ENCODE measurements around the gene NEURL1. TPM values are rescaled to one million over a fixed set of nuclear protein-coding genes. Genes with fewer than 3 reads are reported as not detected.
"Not testable (repeated sequence)": the region's sequence is repeated elsewhere in the genome, so short reads cannot be mapped to it uniquely, and the experiment has no call there.

NEURL1 gene
- total and polyA plus RNA-seq, 2 experiments from 2014 or later = 1.1 to 1.5 TPM

DNA sequence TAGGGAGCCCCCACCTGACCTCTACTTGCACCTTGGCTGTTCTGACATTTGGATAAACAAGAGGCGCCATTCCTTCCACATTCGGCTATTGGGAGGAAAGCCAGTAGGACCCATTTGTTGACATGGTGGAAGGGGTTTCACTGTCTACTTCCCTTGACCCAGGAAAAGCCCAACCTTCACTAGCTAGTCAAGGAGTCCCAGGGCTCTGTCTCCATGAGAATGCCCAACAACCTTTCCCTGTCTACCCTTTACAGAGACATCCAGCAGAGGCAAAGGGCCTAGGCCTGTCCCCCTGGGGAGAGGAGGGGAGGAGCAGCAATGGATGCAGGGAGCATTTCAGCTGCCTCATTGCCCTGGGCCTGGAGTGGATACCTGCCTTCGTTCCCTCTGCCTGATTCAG lies 136.1 kb downstream of the NEURL1 start:
- no peak for DNase-seq
- in situ Hi-C loops (cut with MboI) = no loop called here
- no peaks in the 10 kb centered on the region for H3K27me3 ChIP-seq (replicated peaks; ENCODE audit: insufficient read depth)
- H2AFZ ChIP-seq = no peak overlapping the region
- peaks cover 98% of the 10 kb centered on the region for H3K79me2 ChIP-seq (ENCODE audit: insufficient read depth)
- TF ChIP-seq EZH2 (IDR thresholded peaks at IDR 0.05; ENCODE audit: insufficient read depth, poor library complexity, severe bottlenecking) (no peak), EZH2phosphoT487 (IDR thresholded peaks at IDR 0.05; ENCODE audit: insufficient read depth, low read depth) (no peak)
- H3K36me3 ChIP-seq (ENCODE audit: low read depth) = peaks cover 23% of the 10 kb centered on the region
- H3K27ac ChIP-seq = no peak overlapping the region
- H3F3A ChIP-seq (ENCODE audit: insufficient read depth) = peaks cover 19% of the 10 kb centered on the region
- no peak overlapping the region for H3K4me2 ChIP-seq (ENCODE audit: unreplicated experiment)
- no peaks in the 10 kb centered on the region for H3K9me2 ChIP-seq (ENCODE audit: insufficient read depth)
- no peak overlapping the region for H3K4me3 ChIP-seq
- H3K9me3 ChIP-seq (ENCODE audit: low read depth) = no peaks in the 10 kb centered on the region
- no peak overlapping the region for H3K9ac ChIP-seq
- H4K20me1 ChIP-seq (ENCODE audit: insufficient read depth) = no peaks in the 10 kb centered on the region
- 98 to 100% methylated on average over 3 of the region's 3 CpGs for WGBS, 2 experiments (ENCODE audit: low coverage in 1 of 2, low lambda C conversion rate in 2 of 2, missing lambda C conversion rate in 2 of 2)
- peaks cover 13% of the 10 kb centered on the region; the same call in 1 of the 2 replicates for H3K4me1 ChIP-seq (ENCODE audit: insufficient read depth)

DNA sequence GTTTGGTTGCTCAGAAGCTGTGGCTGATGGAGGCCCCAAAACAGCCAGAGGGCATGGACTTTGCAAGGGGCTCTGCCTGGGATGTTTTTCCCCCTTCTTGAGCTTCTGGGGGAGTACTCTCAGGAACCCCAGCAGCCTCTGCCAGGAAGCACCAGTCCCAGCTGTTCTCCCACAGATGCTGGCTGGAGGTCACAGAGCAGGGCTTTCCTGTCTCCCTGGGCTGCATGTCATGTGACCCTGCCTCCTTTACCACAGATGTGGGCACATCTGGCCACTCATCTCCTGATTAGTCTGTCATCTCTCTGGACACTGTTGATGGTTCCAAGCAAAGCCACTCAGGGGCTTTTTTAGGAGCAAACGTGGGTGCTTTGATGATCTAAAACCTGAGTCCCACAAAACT lies 136.7 kb downstream of the NEURL1 start:
- Histone ChIP-seq H3K4me2 (ENCODE audit: unreplicated experiment) (no peak overlapping the region), H2AFZ (no peak overlapping the region), H3K4me3 (no peak overlapping the region), H3K9me3 (ENCODE audit: low read depth) (no peaks in the 10 kb centered on the region), H3F3A (ENCODE audit: insufficient read depth) (peaks cover 21% of the 10 kb centered on the region), H3K36me3 (ENCODE audit: low read depth) (peaks cover 20% of the 10 kb centered on the region), H3K9me2 (ENCODE audit: insufficient read depth) (no peaks in the 10 kb centered on the region), H4K20me1 (ENCODE audit: insufficient read depth) (no peaks in the 10 kb centered on the region), H3K27me3 (replicated peaks; ENCODE audit: insufficient read depth) (no peaks in the 10 kb centered on the region), H3K79me2 (ENCODE audit: insufficient read depth) (peaks cover 99% of the 10 kb centered on the region), H3K9ac (no peak overlapping the region), H3K27ac (no peak overlapping the region), H3K4me1 (ENCODE audit: insufficient read depth) (peaks cover 19% of the 10 kb centered on the region)
- in situ Hi-C loops (cut with MboI) = no loop called here
- no peak for DNase-seq
- 18 to 35% methylated on average over 1 of the region's 1 CpG for WGBS, 2 experiments (ENCODE audit: low coverage in 1 of 2, low lambda C conversion rate in 2 of 2, missing lambda C conversion rate in 2 of 2)
- TF ChIP-seq EZH2phosphoT487 (IDR thresholded peaks at IDR 0.05; ENCODE audit: insufficient read depth, low read depth) (no peak), EZH2 (IDR thresholded peaks at IDR 0.05; ENCODE audit: insufficient read depth, poor library complexity, severe bottlenecking) (no peak)

DNA sequence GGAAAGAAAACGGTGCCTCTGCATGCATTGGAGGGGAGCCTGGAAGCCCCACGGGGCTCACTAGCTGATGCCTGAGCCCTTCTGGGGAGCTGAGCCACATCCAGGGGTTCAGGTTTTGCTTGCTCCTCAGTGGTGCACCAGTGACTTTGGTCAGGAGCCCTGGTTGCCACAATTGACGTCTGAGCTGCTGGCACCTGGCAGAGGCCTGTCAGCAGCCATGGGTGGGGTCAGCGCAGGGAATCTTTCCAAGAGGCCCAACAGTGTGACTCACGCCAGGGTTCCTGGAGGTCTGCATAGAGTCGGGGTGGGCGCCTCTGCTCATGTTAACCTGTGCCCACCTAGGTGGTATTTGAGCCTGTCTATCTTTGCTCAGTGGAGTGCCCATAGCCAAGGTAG lies 138.7 kb downstream of the NEURL1 start:
- DNase-seq = peak; percentile 60
- no peak for TF ChIP-seq EZH2phosphoT487 (IDR thresholded peaks at IDR 0.05; ENCODE audit: insufficient read depth, low read depth)
- TF ChIP-seq EZH2 (IDR thresholded peaks at IDR 0.05; ENCODE audit: insufficient read depth, poor library complexity, severe bottlenecking) = no peak

DNA sequence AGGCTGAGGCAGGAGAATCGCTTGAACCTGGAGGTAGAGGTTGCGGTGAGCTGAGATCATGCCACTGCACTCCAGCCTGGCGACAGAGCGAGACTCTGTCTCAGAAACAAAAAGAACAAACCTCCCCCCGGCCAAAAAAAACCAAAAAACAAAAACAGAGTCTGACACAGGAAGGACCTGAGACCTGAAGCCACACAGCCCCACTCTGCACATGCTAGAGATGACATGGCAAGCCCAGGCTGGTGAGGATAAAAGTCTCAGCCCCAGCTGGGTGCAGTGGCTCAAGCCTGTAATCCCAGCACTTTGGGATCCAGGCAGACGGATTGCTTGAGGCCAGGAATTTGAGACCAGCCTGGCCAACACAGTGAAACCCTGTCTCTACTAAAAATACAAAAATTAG lies 139.4 kb downstream of the NEURL1 start:
- H4K20me1 ChIP-seq (ENCODE audit: insufficient read depth); H3K9me2 ChIP-seq (ENCODE audit: insufficient read depth); H3K9ac ChIP-seq; H3K27me3 ChIP-seq (replicated peaks; ENCODE audit: insufficient read depth); DNase-seq; H2AFZ ChIP-seq; in situ Hi-C loops (cut with MboI); H3K36me3 ChIP-seq (ENCODE audit: low read depth); H3K9me3 ChIP-seq (ENCODE audit: low read depth); H3K4me3 ChIP-seq; H3K4me2 ChIP-seq (ENCODE audit: unreplicated experiment): not testable (repeated sequence)
- Histone ChIP-seq H3F3A (ENCODE audit: insufficient read depth) (peaks cover 37% of the 10 kb centered on the region), H3K27ac (peak overlapping the region; percentile 21), H3K4me1 (ENCODE audit: insufficient read depth) (peaks cover 46% of the 10 kb centered on the region), H3K79me2 (ENCODE audit: insufficient read depth) (peaks cover 100% of the 10 kb centered on the region)
- WGBS, 2 experiments (ENCODE audit: low coverage in 1 of 2, low lambda C conversion rate in 2 of 2, missing lambda C conversion rate in 2 of 2) = 89 to 90% methylated on average over 6 of the region's 6 CpGs

More for the DNA sequence above, 138.7 kb downstream of the NEURL1 start:
- peak overlapping the region; percentile 21 for H3K27ac ChIP-seq
- H2AFZ ChIP-seq = no peak overlapping the region
- no peaks in the 10 kb centered on the region for H3K27me3 ChIP-seq (replicated peaks; ENCODE audit: insufficient read depth)
- H3K4me2 ChIP-seq (ENCODE audit: unreplicated experiment) = no peak overlapping the region
- H4K20me1 ChIP-seq (ENCODE audit: insufficient read depth) = no peaks in the 10 kb centered on the region
- no peak overlapping the region for H3K4me3 ChIP-seq
- H3K9me2 ChIP-seq (ENCODE audit: insufficient read depth) = no peaks in the 10 kb centered on the region
- H3F3A ChIP-seq (ENCODE audit: insufficient read depth) = peaks cover 32% of the 10 kb centered on the region
- peaks cover 6% of the 10 kb centered on the region; the same call in 1 of the 2 replicates for H3K36me3 ChIP-seq (ENCODE audit: low read depth)
- peaks cover 40% of the 10 kb centered on the region for H3K4me1 ChIP-seq (ENCODE audit: insufficient read depth)
- H3K9ac ChIP-seq = 0 out of 2 replicates have a peak overlapping the region, but pooled peaks have one; percentile 13
- 35 to 41% methylated on average over 7 of the region's 7 CpGs for WGBS, 2 experiments (ENCODE audit: low coverage in 1 of 2, low lambda C conversion rate in 2 of 2, missing lambda C conversion rate in 2 of 2)
- H3K9me3 ChIP-seq (ENCODE audit: low read depth) = no peaks in the 10 kb centered on the region
- in situ Hi-C loops (cut with MboI) = no loop called here
- peaks cover 100% of the 10 kb centered on the region for H3K79me2 ChIP-seq (ENCODE audit: insufficient read depth)

DNA sequence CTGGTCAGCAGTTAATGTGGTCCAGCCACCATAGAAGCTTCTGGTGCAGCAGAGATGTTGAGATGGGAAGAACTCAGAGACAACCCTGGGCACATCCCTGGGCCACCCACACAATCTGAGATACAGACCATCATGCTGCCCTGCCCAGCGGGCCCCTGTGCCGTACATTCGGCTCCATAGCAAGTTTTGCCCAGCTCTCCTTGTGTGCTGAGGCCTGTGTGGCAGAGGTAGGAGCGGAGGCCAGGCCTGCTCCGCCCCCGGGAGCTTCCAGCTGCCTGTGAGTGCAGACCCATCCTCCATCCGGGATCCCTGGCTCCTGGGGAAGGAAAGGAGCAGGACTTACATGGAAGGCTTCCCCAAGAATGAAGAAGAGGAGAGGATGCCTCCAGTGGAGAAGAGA lies 140.3 kb downstream of the NEURL1 start:
- Histone ChIP-seq H3K9me3 (ENCODE audit: low read depth) (no peaks in the 10 kb centered on the region), H3K4me2 (ENCODE audit: unreplicated experiment) (no peak overlapping the region), H3K79me2 (ENCODE audit: insufficient read depth) (peaks cover 96% of the 10 kb centered on the region), H3K27ac (no peak overlapping the region), H3K4me3 (no peak overlapping the region), H3K9me2 (ENCODE audit: insufficient read depth) (no peaks in the 10 kb centered on the region), H3K4me1 (ENCODE audit: insufficient read depth) (peaks cover 56% of the 10 kb centered on the region), H3K9ac (no peak overlapping the region), H3K27me3 (replicated peaks; ENCODE audit: insufficient read depth) (no peaks in the 10 kb centered on the region), H4K20me1 (ENCODE audit: insufficient read depth) (no peaks in the 10 kb centered on the region), H3K36me3 (ENCODE audit: low read depth) (no peaks in the 10 kb centered on the region; the same call in 1 of the 2 replicates), H2AFZ (no peak overlapping the region), H3F3A (ENCODE audit: insufficient read depth) (peaks cover 41% of the 10 kb centered on the region)
- TF ChIP-seq EZH2phosphoT487 (IDR thresholded peaks at IDR 0.05; ENCODE audit: insufficient read depth, low read depth) (no peak), EZH2 (IDR thresholded peaks at IDR 0.05; ENCODE audit: insufficient read depth, poor library complexity, severe bottlenecking) (no peak)
- DNase-seq = no peak
- in situ Hi-C loops (cut with MboI) = no loop called here
- WGBS, 2 experiments (ENCODE audit: low coverage in 1 of 2, low lambda C conversion rate in 2 of 2, missing lambda C conversion rate in 2 of 2) = 94 to 95% methylated on average over 7 of the region's 7 CpGs

Measured in GM23248 (cell line).